ENCODE data around the gene SEMA7A. TPM values are rescaled to one million over a fixed set of nuclear protein-coding genes. Genes with fewer than 3 reads are reported as not detected.

Gene SEMA7A
- total and polyA plus RNA-seq, 9 of the 15 experiments (the other 6 are each of a cell fraction or from before 2014, with no cell fraction given) = 0.04 to 8.2 (median 5.4) TPM; not detected in 1

GRCh38 chr15:74389241-74390048, 44.3 kb downstream of the SEMA7A start (continued):
- TF ChIP-seq ZNF407 (IDR thresholded peaks at IDR 0.05; ENCODE audit: low read depth) = no peak
- no peak for TF ChIP-seq CAMTA2 (CRISPR knock-in tag; conservative IDR thresholded peaks at IDR 0.05)
- TF ChIP-seq CHAMP1 (IDR thresholded peaks at IDR 0.05) = peak; percentile 96; the same call in 1 of the 2 replicates
- no peak for TF ChIP-seq ZNF609 (CRISPR knock-in tag; IDR thresholded peaks at IDR 0.05; ENCODE audit: borderline replicate concordance)
- TF ChIP-seq ZFX (CRISPR knock-in tag; IDR thresholded peaks at IDR 0.05) = peak; percentile 52
- no peak; a peak in 1 of 4 replicates for TF ChIP-seq KDM4B (IDR thresholded peaks at IDR 0.05; ENCODE audit: borderline replicate concordance in 2 of 2, low read depth in 1 of 2)
- 0 out of 2 replicates have a peak, but pooled peaks have one; percentile 21 for TF ChIP-seq JUNB (CRISPR knock-in tag; conservative IDR thresholded peaks at IDR 0.05)
- peak in 1 of 2 experiments; percentile 89; a peak in 2 of 4 replicates for TF ChIP-seq TEAD1 (CRISPR knock-in tag; IDR thresholded peaks at IDR 0.05)
- no peak for TF ChIP-seq NFIX (CRISPR knock-in tag; IDR thresholded peaks at IDR 0.05; ENCODE audit: low read depth)

Measured in K562 (cell line).